Activated T-helper 1 cell treated with Interleukin-2 at 50 U/mL for 16 hours (primary cell): ENCODE results near the gene TMEM37.

Source experiments
- DNase-seq: peaks from one replicate; pipeline ENCODE4 v3.0.0-alpha.2; 2020; ENCODE audit warnings: low read depth

Gene TMEM37

DNA sequence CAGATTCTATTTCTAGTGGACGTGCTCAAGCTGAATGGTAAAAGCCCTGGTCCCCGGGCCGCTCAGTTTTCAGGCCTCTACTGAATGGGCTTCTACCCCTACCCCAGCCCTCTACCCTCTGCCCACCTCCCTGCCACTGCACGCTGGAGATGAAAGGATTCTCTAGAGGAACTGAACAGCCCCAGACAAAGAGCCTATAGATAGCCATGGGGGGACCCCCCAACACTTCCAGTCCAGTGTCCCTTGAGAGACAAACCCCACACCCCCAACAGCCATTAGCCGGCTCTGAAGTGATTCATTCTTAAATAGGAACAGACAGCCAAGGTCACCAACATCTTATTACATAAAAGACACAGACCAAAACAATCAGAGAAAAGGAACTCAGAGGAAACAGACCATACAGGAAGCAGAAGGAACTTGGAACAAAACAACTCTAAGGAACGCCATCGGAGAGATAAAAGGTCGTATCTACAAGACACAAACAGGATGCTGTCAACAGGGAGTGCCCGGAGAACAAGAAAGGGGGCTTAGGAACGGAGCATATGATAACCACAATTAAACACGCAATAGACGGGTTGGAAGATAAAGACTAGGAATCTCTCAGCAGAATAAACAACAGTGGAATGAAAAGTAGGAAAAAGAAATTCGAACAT is 23.5 kb downstream of the TMEM37 start:
- DNase-seq = no peak

DNA sequence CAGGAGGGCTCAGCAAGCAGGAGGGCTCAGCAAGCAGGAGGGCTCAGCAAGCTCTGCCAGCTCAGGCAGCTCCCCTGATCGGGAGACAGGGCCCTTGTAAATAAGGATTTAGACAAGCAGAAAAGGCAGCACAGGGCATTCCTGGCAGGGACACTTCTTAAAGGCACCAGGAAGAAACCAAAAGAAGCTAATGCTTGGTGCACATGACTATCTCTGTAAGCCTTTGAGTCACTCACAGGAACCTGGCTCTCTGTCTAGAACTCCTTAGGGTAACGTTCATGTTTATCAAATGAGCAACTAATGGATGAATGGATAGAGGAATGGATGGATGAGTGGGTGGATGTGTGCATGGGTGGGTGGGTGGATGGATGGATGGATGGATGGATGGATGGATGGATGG is 28.4 kb downstream of the TMEM37 start:
- DNase-seq = no peak

DNA sequence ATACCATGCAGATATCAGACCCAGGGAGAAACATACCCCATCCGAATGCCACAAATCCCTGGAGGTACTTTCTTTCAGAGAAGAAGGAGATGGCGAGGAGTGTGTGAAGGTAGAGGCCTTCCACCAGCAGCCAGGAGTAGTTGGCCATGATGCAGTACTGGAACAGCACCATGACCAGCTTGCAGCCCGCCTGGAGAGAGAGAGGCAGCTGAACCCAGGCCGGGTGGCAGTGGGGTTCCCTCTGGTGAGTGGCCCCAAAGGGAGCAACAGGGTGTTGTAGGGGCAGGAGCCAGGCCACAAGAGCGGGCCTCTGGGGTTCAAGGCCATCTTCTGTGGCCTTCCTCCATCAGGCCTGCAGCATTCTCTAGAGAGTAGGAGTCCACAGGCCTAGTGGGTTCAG is 30.2 kb downstream of the TMEM37 start:
- DNase-seq = no peak

DNA sequence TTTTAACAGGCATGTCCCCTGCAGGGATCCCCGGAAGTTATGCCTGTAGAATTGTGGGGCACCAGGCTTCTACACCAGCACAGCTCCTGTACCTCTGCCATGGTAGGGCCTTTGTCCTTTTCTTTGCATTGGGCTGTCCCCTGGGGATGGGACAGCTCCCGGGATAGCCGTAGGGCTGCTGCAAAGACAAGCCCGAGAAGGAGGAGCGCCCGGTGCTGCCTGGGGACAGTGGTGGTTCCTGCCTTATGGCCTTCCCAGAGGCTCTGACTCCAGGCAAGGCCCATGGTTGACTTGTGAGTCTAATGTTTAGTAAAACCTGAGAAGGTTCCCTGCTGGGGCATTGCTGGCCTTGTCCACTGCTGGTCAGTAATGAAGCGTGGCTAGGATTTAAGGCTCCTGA is 30.9 kb downstream of the TMEM37 start:
- no peak for DNase-seq

DNA sequence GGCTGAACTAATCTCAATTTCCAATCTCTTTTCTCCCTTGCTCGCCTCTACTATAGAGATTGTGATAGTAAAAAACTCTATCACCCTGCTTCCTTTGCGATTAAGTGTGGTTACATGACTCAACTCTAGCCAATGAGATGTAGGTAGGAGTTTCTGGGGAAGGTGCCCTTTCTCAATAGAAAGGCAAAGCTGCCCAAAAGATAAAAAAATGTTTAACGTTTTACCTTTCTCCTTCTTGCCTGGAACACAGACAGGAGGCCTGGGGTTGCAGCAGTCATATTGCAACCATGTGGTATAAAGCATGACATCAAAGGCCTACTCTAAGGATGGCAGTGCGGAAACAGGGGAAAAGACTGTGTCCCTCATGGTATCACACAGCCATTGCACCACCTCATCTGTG is 31.5 kb downstream of the TMEM37 start:
- no peak for DNase-seq

DNA sequence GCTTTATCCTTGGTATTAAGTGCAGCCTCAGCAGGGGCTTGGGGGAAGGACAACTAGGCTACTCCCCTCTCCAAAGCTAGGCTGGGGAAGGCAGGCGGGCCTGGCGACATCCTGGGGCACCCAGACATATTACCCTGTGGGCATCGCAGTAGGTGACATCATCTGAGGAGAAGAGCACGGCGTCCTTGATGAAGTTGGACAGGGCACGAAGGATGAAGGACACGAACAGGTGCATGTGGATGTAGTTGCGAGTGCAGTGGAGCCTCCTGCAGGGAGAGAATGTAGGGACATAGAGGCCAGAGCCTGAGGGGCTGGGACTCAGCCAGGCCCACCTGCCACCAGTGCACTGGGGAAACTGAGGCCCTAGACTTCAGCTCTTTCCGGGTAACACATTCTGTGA is 32.3 kb downstream of the TMEM37 start:
- no peak for DNase-seq

DNA sequence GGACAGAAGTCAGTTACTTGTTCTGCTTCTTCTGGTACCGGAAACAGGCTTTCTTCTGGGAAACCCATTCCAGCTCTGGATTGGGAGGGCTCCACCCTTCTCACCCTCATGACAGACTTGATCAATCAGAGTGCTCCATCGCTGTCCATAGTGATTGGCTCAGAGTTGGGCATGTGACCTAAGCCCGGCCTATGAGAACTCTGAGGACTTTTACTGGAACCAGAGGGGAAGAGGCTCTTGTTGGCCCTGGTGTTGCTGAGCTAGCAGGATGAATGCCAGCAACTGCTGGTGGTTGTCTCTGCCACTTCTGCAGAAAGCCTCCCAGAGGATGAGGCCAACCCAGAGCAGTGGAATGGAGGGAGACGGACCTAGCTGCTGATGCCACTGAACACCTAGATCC is 33.3 kb downstream of the TMEM37 start:
- DNase-seq = no peak

DNA sequence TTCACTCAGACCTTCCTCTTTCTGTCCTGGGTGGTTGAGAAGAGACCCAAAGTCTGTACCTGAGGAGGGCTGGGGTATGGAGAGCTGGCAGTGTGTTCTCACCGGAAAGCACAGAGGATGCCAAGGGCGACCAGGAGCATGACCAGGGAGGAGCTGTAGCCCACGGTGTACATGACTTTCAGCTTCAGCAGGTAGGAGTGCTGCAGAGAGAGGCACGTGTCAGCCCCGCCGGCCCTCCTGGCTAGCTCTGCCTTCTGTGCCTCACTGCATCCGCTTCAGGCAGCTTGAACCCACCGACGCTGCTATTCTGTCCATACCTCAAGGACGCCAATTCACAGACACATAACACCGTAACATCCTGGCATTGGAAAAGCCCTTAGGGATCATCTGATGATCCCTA is 34.0 kb downstream of the TMEM37 start:
- DNase-seq = no peak

DNA sequence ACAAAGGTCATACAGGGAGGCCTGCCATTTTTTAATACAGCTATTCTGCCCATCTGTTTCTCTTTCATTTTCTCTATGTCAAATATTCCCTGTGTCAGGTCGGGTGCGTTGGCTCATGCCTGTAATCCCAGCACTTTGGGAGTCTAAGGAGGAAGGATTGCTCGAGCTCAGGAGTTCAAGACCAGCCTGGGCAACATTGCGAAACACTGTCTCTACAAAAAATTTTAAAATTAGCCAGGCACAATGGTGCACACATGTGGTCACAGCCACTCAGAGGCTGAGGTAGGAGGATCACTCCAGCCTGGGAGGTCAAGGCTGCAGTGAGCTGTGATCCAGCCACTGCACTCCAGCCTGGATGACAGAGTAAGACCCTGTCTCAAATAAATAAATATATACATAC is 34.7 kb downstream of the TMEM37 start:
- no peak for DNase-seq

DNA sequence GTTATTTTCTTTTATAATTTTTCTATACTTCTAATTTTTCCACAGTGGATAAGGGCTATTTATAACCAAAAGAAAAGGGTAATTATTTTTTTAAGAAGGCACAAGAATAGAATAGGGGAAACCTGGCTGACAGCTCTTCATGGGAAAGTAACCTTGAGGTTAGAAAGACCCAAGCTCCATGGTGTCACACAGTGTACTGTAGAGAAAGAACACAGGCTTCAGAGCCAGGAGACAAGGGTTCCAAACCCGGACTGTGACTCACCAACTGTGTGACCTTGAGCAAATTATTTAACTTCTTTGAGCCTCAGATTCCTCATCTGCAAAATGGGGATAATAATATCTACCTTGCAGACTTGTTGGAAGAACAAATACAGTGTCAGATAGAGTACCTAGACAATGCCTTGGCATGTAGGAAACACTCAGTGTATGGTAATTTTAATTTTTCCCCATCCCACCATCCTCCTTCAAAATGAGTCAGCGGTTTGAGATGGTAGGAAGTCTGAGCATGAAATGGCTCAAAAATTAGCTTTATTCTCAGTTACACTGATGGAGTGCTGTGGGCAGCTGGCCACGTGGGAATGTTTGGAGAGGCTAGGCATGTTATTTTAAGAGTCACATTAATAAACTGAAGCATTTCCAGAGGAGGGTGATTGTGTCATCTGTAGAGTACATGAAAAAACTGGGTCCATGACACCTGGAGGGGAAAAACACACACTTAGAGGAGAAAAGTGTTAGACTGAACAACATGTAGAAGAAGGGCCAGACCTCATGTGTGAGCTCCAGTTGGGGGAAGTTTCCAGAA is 36.7 kb downstream of the TMEM37 start:
- DNase-seq = no peak

DNA sequence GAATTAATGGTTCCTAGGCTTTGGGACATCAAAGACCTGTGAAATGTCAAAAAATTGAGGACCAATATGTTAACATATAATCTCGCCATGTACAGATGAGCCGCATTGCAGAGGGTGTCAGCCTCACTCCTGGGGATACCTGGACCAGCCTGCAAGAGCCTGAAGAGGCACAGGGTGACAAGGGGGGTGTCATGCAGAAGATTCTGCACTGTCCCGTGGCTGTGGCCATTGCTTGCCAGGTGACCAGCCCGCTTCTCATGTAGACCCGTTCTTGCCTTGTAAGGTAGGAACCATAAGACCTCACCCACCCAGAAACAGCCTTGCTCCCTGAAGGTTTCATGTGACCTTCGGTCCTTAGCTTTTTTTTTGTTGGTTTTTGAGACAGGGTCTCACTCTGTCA is 37.5 kb downstream of the TMEM37 start:
- DNase-seq = no peak

DNA sequence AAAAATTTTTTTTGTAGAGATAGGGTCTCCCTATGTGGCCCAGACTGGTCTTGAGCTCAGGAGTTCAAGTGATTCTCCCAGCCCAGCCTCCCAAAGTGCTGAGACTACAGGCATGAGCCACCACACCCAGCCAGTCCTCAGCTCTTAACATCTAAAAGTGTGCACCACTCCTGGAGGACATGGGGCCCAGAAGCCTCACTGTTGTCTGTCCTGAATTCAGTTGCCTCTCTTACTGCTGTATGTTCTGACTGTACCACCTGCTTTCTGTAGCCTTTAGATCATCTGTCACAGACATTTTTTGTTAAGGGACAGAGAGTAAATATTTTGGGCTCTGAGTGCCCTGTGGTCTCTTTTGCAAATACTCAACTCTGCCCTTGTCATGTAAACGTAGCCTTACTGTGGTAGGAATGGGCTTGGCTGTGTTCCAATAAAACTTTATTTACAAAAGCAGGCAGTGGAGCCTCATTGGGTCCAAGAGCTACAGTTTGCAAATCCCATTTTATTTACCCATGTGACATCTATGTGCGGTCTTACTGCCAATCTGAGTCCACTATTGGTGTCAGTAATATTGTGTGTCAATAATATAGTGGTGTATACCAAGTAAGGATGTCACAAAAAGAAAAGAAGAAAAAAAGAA is 38.1 kb downstream of the TMEM37 start:
- no peak for DNase-seq

DNA sequence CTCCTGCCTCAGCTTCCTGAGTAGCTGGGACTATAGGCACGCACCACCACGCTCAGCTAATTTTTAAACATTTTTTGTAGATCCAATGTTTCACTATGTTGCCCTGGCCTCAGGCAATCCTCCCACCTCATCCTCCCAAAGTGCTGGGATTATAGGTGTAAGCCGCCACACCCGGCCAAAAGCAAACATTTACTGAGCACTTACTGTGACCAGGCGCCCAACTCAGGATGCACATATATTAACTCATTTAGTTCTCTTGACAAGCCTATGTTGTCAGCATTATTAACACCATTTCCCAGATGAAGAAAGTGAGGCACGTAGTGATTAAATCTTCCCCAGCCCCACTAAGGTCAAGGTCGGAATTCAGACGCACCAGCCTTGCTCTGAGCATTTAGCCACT is 41.1 kb downstream of the TMEM37 start:
- DNase-seq = no peak

DNA sequence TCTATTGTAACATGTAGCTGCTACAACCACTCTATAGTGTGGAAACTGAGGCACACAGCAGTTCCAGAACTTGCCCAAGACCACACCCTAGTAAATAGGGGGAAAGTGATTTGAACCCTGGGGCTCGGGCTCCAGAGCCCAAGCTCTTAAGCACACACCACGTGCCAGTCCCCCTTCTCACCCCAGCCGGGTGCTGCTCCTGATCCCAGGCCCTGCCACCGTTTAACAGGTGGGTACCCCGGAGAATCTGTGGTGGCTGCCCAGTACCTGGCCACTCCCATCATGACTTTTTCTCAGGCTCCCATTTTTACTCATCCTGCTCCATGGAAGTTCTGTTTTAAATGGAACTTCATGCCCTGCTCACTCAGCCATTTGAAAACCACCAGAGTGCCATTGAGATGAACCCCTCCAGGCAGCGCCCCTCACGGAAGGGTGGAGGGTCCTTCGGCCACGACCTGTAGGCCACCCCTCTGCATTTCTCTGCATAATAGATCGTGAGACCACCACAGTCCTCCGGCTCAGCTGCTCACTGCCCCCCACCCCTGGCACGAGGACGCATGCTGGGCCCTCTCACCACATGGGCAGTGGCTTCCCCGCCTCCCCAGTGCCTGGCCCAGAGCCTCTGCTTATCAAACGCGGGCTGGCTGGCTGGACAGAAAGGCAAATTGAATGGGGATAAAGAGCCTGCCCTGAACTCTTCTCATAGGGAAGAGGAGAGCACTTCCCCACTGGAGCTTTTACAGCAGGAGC is 42.1 kb downstream of the TMEM37 start:
- no peak for DNase-seq

DNA sequence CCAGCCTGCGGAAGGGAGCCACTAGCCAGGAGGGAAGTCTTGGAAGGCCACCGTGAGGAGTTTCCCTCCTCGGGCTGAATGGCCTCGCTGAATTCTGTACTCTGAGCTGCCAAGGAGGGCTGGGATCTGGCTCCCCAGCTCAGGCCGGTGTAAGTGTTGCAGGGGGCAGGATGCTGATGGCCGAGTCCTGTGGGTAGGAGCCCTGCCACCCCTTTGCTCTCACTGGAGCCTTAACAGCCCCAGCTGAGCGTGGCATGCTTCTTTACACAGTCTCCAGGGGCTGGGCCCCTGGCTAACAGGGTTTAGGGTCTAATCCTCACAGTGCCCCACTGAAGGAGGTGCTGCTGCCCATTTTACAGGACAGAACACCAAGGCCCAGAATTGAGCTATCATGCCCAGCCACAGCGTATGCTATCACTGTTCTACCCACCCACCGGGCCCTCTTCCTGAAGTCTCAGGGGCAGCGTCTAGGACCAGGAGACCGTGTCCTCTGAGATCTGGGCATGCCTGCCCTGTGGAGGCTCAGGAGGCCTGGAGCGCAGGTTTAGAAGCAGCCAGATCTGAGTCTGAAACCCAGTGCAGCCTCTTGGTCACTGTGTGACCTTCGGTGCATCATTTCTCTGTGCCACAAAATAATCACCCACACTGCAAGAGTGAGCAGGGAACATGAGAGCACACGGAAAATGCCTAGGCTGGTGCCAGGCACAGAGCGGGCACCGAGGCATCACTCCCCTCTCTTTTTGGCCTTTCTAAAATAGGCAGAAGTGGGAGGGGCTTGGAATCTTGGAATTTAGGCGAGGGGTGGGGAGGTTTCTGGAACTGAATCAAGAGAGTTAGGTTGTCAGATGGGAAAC is 42.9 kb downstream of the TMEM37 start:
- no peak for DNase-seq

DNA sequence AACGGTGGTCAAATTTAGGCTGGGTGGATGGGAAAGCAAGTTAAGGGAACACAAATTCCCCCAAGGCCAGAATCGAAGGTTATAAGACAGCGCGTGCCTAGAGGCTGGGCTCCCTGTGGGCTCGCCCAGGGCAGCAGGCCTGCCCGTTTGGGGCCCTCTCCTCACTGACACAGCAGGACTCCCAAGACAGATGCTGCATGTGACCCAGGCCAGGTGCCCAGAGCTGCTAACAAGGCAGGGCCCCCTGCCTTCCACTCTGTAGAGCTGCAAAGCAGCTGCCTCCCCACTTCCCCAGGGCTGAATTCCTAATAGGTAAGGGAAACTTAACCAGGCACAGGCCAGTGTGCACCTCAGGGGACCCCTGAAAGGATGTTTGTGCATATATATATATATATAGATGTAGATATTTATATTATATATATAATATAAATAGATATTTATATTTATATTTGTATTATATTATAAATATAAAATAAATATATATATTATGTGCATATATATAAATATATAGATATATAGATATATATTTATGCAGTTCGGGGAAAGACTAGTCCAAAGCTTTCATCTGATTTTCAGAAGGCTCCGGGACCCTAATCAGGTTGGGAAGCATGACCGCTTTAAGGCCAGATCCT is 43.7 kb downstream of the TMEM37 start:
- DNase-seq = no peak

DNA sequence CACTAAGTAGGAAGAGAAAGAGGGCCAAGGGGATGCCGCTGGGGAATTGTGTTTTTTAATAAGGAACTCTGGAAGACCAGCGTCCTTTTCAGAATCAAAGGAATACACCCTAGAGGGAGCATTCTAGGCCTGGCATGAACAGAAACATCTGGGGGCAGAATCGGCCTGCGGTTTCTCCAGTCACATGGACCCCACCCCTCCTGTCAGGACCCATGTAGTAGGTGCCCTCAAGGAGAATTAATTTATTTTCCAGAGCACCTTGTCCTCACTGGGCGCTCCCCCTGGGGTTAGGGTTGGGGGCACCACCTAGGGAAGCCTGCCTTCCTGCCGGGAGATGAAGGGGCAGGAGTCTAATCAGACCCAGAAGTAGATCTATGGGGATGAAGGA is 44.2 kb downstream of the TMEM37 start:
- no peak for DNase-seq

DNA sequence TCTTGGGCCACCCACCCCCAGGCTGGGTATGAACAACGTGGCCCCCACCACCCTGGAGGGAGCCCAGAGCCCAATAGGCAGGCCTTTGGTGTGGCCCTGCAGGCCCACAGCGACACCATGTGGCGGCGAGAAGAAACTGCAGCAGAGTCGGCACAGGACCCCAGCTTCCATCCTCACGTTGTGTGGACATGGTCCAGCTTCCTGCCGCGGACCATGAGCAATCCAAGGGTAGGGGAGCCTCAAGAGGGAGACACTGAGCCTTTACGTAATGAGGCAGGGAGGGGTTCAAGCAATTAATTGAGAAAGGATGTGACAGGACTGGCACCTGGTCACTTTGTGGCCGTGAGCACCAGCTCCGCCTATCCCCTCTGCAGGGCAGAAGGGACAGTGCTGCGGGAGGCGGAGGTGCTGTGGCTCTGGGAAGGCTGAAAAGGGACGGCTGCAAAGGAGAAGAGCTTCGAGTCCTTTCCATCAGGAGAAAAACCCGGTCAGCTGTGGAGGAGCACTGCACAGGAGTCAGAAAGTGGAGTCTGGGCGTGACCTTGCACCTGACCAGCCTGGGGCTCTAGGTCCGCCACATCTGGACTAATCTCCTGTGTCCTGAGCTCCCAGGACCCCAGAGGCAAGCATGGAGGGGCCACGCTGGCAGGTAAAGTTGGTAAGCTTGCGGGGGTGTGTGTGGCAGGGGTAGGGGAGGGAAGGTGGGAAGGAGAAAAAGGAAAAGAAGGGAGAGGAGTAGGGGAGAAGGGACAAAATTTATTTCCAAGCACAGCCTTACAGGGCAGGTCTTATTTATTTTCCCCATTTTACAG is 44.9 kb downstream of the TMEM37 start:
- DNase-seq = no peak

DNA sequence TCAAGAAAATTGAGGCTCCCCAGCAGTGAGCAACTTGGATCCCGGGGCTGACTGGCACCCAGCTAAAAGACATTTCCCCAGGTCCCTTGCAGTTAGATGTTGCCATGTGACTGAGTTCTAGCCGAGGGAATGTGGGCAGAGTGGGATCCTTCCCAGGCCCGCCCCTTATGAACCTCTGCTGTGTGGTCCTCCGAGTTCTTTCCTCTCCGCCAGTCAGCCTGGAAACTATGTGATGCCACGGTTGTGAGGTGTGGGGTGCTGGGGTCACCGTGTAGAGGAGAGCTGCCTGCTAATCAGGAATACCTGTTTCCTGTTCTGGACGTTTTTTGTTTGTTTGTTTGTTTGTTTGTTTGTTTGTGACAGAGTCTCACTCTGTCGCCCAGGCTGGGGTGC is 45.5 kb downstream of the TMEM37 start:
- DNase-seq = no peak

DNA sequence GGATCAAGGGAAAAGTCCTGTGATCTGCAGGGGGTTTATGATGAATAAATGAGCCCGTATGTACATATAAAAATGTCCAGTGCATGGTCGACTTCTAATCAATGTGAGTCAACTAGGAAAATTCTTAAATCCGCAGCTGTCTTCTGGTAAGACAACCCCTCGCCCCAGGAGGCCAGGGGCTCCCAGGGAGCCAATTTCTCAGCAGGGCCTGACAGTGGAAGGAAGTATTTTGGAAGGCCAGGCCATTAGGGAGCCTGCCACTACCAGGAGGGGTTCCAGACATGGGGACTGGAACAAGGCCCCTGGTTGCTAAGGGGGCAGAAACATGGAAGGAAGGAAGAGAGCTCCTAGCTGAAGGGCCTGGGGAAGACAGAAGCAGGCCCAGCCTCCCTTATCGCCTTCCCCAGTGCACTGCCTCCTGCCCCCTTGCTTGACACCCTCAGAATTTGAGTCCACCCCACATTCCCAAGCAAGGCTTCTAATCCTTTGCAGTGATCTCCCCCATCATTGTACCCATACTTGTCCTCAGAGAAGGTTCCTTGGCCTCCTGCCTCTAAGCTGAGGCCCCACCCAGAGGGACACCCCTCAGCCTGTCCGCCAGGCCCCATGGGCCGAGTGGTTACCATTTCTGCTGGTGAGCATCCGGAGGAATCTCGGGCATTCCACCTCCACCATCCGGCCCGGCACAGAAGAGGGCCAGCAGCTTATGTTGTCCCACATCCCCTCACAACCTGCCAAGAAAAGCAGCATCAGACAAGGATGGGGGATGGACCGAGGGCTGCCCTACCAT is 46.7 kb downstream of the TMEM37 start:
- DNase-seq = no peak
